HG03354 (cell line): ENCODE measurements around the gene TMEM183A.
"Not testable (repeated sequence)": the region's sequence is repeated elsewhere in the genome, so short reads cannot be mapped to it uniquely, and the experiment has no call there.

Experiments used
- ATAC-seq: cut with Tn5 transposase; IDR thresholded peaks from one replicate; pipeline ENCODE4 v1.9.1; 2021; ENCODE audit warnings: mild to moderate bottlenecking; ENCODE audit not compliant: unreplicated experiment, poor library complexity, severe bottlenecking

The TMEM183A gene

GRCh38 chr1:202986120-202986519, 21.1 kb upstream of the TMEM183A start:
- ATAC-seq, result not testable (repeated sequence)

DNA sequence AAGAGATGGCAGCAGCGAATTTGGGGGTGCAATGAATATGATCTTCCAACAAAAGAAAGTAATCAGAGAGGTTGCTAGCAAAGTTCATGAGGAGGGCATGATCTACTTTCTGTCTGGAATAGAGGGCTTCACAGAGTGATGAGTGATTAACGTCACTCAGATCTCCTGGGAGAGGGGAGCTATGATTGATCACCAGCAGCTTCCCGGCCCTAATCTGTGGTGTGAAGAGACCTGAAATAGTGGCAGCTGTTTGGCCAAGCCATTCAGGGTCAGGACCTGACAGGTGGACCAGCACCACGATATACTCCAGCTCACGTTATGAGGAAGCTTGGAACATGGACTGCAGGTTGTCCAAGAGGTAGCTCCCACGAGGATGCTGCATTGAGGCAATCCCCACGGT, 19.9 kb upstream of the TMEM183A start:
- no peak for ATAC-seq

DNA sequence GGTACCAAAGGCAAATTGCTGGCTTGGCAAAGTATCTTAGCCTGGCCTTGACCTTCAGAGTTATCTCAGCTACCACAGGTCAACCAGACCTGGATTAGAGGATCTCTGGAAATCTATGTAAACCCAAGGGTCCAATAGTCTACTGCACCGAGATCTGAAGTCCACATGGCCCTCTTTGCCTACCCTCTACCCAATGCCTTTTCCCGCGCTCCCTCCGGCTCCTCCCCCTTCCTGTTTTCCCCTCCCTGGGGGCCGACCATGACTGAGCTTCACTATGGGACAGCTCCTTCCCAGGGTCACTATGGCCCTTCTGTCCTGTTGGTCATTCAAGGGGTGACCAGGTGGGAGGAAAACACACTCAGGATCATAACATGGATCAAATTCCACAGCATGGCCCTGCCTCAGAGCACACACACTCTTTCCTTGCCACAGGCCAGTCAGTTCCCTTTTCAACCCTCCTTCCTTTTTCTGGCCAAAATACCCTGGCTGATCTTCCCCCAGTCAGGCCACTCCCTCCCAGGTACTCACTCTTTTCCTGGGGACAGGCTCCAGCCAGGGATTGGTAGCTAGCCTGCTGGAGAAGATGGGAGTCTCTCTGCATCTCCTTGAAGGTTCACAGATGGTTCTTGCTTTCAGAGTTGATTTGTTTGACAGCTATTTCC, 19.1 kb upstream of the TMEM183A start:
- no peak for ATAC-seq

DNA sequence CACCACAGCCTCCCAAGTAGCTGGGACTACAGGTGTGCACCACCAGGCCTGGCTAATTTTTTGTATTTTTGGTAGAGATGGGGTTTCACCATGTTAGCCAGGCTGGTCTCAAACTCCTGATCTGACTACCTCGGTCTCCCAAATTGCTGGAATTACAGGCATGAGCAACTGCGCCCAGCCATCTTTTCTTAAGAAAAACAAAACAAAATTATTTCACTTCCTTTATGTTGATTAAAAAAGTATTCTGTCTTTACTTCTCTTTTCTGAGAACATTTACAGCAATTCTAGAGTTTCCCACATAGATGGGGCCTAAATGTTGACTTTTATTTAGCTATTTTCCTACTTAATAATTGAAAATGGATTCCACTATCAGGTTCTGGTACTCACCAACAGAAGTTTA, 17.3 kb upstream of the TMEM183A start:
- ATAC-seq, result no peak

DNA sequence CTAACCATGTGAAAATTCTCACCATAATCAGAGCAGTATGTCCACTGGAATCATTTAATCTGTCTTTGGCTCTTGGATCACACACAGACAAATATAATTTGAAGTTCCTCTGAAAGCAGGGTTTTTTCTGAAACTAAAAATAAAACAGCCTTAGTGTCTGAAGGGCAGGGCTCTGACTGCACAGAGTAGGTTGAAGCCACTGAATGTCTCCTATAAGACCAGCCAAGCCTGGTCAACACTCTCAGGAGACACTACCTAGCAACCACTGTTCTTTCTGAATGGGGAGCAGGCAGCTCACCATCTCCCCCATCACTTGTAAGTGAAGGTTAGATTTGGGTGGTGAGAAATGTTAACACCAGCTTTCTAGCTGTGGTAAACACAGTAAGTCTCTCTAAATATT, 16.1 kb upstream of the TMEM183A start:
- no peak for ATAC-seq

- no peak for ATAC-seq
Measured at GRCh38 chr1:202994756-202995155, 12.4 kb upstream of the TMEM183A start.

DNA sequence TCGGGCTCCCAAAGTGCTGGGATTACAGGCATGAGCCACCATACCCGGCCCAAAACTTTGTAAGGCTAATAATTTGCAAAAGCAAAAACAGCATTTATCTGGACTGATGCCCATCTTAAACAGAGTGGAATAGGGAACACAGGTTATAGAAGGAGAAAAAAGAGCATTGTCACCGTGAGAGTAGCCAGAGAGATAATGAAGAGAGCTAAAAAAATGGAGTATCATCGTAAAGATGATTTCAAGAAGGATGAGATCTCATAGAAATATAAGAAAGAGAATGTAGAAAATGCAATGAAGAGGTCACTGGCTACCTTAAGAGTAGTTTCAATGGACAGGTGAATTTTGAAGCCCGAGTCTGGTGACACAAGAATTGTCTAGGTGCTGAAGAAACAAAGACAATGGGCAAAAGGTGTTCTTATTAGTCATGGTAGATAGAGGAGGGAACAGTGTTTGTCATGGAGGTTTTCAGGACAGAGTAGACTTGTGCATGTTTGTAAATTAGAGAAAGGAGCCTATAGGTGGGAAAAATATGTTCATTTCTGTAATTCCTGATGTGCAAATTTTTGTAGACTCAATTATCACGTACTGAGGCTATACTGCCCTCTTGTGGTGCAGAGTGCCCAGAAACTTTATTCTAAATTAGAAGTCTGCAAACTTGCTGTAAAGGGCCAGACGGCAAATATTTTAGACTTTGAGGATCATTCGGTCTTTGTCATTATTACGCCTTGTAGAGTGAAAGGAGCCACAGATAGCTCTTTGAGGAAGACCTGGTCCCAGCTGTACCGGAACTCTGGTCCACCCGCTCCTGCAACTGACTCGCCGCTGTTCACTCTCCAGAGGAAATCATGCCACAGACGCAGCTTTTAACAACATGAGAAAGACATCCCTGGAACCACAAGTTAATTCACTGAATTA, 8.1 kb upstream of the TMEM183A start:
- ATAC-seq, result no peak

- ATAC-seq, result no peak
Measured at GRCh38 chr1:203000217-203000944, 6.8 kb upstream of the TMEM183A start.

- no peak for ATAC-seq
Measured at GRCh38 chr1:203001986-203002385, 5.2 kb upstream of the TMEM183A start.

GRCh38 chr1:203002951-203003350, 4.2 kb upstream of the TMEM183A start:
- ATAC-seq, result no peak

GRCh38 chr1:203005395-203006142, 1.6 kb upstream of the TMEM183A start:
- ATAC-seq, result not testable (repeated sequence)

GRCh38 chr1:203009185-203009584, 2.0 kb downstream of the TMEM183A start:
- ATAC-seq, result no peak

DNA sequence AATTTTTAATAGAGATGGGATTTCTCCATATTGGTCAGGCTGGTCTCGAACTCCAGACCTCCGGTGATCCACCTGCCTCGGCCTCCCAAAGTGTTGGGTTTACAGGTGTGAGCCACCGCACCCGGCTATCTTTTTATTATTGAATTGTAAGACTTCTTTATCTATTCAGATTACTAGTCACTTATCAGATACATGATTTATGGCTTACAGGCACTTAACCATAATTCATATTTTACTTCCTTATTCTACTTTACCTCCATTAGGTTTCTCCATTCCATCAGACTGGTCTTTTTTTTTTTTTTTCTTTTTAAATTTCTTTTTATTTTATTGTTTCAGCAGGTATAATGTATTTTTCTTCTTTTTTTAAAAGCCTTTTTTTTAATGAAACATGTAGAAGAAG, 4.4 kb downstream of the TMEM183A start:
- ATAC-seq, result no peak

GRCh38 chr1:203017061-203017460, 9.9 kb downstream of the TMEM183A start:
- ATAC-seq, result no peak

DNA sequence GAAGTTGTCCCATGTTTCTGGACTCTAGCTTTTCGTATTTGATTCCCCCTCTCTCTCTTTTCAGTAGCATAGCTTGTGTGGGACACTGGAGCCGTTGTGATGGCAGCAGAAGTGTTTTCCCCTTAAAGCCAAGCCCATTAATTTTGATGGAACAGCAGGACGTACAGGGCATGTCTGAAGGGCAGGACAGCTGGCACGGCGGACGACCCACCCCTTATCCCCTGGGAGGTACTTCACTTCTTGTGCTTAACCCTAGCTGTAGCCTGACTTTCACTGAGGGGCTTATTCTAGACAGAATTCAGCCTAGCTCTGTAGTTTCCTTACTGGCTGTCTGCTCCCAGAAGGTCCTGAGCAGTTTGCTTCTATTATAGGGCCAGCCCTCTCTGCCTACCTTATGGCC, 10.5 kb downstream of the TMEM183A start:
- no peak for ATAC-seq

- not testable (repeated sequence) for ATAC-seq
Measured at GRCh38 chr1:203022855-203023254, 15.7 kb downstream of the TMEM183A start.

DNA sequence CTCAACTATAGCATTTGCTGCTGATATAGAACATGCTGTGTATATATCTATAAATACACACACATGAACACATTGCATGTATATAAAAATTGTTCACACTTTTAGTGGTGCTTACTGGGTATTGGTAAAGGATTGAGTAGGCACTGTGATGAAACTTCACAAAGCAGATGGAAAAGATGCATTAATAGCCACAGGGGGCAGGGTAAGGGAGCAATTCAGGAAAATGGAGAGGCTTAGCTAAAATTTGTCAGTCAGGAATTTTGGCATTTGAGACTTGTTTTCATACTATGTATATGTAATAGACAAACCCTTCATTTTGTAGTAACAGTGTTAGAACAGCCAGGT, 18.5 kb downstream of the TMEM183A start:
- no peak for ATAC-seq

GRCh38 chr1:203026031-203026665, 19.0 kb downstream of the TMEM183A start, which contains the start of gene PPFIA4:
PPFIA4 (plus strand) TSS chr1:203026491; CDS start chr1:203039009, 12,518 bp downstream.
- peak; percentile 77 for ATAC-seq
